HG02798 (cell line): ENCODE measurements around the gene SNAP47.

Experiments
- ATAC-seq: cut with Tn5 transposase; IDR thresholded peaks from one replicate; pipeline ENCODE4 v1.9.1; 2021; ENCODE audit warnings: mild to moderate bottlenecking; ENCODE audit not compliant: unreplicated experiment, poor library complexity

SNAP47 gene

DNA sequence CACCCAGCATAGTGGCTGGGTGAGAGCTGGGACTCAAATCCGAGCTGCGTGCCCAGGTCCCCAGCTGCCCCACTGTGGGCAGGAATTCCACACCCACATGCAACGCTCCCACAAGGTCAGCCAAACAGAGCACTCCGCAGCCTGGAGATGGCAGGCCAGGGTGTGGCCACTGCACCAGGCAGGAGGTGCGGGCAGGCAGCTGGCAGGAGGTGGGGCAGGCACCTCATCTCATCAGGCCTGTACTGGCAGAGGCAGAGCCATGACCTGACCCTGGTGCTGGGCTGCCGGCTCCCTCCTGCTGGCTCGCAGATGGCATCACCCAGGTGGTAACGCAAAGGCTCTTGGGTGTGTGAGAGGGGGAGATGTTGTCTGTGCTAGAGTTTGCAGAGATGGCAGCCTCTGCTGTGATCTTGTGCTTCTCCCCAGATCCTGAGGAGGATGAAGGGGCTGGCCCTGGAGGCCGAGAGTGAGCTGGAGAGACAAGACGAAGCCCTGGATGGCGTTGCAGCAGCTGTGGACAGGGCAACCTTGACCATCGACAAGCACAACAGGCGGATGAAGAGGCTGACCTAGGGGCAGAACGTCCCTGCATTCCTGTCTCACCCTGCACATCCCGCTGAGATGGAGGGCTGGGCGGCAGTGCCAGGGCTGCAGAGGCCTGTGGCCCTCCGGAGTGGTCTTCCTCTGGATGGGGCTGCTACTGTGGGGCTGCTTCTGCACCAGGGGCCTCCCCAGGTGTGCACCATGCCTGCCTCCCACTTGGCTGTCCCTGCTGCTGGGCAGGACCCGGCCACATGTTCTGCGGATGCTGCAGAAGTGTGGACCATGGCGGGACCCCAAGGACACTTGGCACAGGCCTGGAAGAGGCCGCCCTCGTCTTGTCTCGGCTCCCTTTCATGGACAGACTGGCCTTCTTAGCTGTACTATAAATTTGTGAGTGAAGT is 45.1 kb downstream of the SNAP47 start:
- no peak for ATAC-seq

DNA sequence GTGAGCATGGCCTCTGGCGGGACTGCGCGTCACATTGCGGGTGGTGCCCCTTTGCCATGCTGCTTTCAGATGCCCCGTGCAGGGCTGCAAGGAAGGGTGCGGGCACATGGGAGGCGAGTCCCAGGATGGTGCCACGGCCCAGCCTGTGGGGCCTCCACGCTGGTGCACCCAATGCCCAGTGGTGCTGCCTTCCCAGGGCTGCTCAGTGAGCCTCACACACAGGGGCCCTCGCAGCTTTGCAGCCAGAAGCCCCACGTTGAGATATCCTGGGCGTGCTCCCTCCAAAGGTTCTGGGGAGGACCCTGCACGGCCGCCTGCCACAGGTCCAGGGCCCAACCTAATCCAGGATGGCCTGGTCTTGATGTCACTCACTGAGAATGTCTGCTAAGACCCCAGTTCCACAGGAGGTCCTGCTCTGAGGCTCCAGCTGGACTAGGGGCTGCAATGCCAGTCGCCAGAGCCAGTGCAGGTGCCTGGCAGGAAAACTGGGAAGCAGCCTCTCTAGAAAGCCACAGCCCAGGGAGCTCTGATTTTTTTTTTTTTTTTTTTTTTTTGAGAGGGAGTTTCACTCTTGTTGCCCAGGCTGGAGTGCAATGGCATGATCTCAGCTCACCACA is 46.2 kb downstream of the SNAP47 start:
- no peak for ATAC-seq

DNA sequence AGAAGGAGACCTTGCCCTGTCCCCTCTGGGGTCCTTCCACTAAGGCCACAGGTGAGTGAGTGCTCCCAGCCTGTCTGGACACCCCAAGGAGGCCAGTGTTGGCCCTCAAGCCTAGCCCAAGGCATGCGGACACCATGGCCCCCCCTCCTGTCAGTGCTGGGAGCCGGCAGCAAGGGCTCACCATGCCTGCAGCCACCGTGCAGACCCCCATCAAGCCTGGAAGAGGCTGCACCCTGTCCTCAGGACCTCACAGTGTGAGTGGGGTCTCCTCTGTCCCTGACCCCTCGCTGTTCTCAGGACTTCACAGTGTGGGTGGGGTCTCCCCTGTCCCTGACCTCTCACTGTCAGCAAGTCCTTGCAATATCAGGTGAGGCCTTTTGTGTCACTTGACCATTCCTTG is 47.0 kb downstream of the SNAP47 start:
- no peak for ATAC-seq

DNA sequence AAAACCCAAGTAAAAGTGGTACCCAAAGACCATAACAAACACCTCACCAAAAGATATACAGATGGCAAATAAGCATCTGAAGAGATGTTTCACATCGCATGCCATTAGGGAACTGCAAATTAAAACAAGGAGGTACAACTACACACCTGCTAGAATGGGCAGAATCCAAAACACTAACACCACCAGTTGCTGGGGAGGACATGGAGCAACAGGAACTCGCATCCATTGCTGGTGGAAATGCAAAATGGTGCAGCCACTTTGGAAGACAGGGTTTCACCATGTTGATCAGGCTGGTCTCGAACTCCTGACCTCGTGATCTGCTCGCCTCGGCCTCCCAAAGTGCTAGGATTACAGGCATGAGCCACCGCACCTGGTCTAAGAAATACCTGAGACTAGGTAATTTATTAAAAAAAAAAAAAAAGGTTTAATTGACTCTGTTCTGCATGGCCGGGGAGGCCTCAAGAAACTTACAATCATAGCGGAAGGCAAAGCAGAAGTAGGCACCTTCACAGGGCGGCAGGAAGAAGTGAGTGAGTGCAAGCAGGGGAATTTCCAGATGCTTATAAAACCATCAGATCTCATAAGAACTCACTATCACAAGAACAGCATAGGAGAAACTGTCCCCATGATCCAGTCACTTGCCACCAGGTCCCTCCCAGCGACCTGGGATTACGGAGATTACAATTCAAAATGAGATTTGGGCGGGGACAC is 50.0 kb downstream of the SNAP47 start:
- no peak for ATAC-seq

DNA sequence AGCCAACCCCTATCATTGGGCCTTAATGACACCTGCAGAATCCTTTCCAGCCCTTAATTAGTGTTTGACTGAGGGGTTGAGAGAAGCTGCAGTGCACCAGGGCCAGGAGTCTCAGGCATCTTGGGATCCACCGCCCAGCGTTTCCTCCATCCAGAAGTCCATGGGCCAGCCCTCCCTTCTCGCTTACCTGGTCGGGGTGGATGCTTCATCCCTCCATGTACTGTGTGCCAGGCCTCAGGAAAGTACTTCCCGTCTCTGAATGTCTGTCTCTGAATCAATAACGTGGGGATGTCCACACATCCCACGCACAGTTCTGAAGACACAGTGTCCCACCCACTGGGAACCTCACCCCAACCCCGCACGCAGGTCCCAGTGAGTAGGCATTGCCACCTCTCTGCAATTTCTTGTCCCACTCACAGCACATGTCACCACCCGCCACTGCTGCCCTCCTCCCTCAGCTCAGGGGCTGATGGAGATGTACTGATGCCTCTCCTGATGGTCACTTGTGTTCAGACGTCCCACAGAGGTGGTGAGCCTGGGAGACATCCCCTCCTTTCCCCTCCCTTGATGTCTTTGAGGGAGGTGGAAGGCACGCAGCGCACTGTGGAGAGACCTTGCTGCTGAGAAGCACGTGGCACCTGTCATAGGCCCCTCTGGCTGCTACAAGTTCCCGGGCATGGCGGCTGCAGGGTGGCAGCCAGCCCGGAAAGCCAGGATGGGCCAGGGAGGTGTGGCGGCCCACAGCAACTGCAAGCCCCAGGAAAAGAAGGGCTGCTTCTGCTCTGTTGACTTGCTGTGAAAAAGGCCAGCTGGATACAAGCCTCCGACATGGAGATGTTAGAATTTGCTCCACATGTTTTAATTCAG is 50.8 kb downstream of the SNAP47 start:
- no peak for ATAC-seq

DNA sequence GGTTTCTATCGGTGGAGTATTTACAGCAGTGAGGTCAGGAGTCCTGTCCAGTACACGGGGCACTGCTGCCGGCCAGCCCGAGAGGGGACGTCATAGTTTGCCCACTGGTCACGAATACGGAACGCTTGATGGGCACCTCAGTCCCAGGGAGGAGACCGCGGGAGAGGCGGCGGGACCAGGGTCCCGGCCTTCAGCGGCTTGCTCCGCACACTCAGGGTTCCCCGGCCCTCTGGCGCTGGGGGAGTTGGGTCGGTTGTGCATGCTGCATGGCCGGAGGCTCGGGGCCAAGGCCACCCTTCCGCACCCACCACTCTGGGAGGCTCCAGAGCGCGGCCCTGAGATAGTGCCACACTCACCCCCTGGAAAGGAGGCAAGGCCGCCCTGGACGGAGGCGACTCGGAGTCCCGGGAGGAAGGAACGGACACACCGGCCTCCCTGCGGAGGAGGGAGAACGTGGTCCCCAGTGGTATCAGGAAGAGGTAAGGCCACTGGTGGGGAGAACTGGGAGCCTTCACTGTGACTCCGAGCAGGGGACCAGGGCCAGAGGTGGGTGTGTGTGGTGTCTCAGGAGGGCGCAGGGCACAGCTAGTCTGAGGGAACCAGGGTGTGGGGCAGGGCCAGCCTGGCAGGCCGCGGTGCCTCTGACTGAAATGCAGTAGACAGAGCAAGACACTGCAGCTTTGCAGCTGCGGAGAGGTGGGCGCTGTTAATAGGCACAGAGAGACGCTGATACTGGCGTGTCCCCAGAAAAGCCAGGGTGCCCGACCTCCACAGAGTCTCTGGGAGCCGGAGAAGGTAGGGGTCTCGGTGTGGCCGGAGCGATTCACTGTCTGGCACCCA is 51.7 kb downstream of the SNAP47 start:
- ATAC-seq = no peak

DNA sequence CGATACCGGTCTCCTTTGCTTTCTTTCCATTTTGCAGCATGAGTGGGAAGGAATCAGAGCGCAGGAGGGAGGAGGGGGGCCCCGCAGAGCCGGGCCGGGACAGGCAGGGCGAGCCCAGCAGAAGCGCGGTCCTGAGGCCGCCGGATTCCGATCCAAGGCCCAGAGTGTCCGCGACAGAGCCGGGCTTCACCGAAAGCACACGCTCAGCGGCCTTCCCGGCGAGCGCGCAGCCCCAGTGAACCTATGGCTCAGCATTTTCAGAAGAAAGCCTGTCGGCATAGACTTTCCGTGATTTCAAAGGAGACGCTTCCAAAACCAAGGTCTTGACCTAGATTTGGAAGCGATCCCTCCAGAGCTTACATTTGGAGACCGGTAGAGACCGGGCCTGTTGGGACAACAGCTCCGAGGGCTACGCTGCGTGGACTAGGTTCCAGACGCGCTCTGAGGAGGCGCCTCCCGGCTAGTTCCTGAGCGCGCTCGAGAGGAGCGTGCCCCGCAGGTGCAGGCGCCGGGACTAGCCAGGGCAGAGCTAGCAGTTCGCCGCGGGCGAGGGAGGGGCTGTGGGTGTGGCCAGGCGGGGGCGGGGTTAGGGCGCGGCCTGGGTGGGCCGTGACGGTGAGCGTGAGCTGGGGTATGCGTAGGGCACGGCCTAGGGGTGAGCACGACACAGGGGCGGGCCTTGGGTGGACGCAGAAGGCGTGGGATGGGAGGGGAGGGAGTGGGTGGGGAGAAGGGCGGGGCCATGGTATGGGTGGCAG is 52.5 kb downstream of the SNAP47 start:
- peak; percentile 93 for ATAC-seq

DNA sequence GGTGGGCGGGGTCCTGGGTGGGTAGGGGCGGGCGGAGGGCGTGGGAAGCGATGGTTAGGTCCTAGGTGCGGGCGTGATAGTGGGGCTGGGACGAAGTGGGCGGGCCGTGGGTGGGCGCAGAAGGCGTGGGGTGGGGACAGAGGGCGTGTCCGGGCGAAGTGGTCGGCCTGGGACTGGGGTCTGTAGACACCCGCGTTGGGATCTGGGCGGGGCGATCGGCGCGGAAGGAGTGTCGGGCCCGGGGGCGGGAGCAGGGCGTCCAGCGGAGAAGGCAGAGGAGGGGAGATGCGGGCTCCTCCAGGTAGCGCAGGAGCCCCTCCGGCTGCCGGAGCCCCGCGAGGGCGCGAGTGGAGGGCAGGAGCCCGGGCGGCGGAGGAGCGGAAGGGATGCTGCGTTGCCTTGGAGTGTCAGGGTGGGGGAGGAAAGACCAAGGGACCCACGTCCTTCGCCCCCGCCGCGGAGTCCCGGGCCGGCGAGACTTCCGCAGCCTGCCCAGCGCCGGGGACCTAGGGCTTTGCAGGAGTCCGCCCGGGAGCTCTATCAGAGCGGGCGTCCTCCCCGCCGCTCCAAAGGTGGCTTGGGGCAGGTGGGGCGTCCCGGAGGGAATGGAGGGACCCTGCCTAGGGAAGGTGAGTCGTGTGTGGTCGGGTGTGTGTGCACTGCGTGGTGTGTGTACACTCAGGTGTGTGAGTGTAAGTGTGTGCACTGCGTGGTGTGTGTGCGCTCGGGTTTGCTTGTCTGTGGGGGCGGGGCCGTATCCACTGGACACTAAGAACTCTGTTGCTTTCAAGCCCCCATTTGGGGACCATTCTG is 53.2 kb downstream of the SNAP47 start:
- peak; percentile 61 for ATAC-seq

DNA sequence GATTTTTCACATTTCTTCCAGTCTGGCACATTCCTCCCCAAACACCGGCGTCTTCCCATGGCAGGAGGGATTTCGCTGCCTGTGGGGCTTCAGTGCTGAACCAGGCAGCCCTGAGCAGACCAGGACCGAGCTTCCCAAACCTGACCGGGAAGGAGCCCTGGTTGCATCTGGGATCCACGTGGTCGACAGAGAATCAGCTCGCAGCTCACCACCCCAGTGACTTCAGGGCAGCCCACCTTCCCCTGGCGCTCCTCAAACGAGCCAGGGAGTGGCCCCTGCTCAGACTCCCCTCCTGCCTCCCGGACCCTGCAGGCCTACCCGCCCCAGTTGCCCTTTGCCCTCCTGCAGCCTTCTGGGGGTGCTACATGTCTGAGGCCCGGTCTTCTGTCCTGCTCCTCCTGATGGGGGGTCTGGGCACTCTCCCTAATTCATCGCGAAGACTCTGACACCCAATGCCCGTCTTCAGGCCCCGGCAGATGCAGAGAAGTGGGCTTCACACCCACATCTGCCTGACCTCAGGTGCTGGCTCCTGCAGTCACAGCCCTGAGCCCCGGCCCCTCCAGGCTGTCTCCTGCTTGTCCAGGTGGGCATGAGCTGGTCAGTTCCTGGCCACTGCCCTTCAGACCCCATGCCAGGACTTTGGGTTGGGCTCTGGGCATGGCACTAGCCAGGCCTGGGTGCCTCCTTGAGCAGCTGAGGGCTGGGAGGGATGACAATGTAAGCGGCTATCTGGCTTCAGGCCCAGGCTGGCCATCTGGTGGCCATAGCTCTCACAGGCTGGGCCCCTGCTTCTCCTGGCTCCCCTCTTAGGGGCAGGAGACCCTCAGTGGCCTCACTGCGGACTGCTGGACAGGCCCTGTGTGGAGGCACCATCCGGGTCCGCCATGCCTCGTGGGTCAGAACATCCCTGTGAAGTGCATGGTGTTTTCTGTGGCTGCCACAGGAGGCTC is 54.1 kb downstream of the SNAP47 start:
- no peak for ATAC-seq

DNA sequence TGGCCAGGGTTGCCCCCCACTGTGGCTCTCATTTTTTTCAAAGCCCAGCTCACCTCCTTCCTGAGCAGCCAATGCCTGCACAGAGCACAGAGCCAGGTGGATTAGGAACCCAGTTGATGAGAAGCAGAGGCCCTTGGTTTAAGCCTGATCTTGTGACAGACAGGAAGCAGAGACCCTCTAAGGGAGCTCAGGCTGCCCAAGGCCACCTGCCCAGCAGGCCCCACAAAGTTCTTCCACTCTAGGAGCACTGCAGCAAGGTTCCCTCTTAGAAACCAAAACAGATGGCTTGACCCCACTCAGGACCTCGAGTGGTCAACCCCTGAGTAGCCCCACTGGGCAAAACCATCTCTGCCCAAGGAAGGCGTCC is 54.8 kb downstream of the SNAP47 start:
- ATAC-seq = no peak

DNA sequence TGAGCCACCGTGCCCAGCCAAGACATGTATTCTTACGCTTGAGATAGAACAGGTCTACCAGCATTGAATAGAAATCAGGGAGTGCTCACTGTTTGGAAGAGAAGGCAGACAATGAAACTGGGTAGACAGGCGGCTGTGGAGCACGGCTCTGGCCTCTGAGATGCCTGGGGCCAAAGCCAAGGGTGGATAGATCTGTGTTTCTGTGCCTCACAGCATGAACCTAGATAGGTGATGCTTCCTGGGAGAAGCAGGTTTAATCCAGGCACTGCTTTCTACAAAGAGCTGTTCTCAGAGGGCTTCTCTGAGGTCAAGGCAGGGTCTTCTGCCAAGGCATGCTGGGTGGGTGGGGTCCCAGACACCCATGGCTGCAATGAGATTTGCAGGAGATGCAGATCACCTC is 55.6 kb downstream of the SNAP47 start:
- no peak for ATAC-seq

DNA sequence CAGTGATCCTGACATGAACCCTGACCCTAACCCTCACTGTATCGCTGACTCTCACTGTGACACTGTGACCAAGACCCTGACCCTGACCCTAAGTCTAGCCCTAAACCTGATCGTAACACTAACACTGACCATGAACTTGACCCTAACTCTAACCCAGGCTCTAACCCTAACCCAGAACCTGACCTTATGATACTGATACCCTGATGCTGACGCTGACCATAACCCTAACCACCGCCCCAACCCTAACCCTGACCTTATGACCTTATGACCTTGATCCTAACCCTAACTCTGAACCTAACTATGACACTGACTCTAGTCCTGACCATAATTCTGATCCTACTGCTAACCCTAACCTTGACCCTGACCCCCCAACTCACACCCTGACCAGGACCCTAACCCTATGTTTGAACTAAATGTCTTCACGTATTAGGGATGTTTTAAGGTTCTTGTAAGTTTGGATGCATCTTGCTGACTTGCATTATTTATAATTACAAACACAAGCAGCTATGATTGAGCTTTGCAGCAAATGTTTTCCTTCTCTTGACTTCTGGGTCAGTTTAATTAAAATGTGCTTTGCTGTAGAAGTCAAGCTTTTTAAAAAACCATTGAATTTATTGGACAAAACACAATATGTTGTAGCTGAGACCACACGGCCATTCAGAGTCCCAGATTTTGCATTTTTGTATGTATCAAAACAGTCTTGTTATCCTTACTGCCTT is 56.3 kb downstream of the SNAP47 start:
- no peak for ATAC-seq

DNA sequence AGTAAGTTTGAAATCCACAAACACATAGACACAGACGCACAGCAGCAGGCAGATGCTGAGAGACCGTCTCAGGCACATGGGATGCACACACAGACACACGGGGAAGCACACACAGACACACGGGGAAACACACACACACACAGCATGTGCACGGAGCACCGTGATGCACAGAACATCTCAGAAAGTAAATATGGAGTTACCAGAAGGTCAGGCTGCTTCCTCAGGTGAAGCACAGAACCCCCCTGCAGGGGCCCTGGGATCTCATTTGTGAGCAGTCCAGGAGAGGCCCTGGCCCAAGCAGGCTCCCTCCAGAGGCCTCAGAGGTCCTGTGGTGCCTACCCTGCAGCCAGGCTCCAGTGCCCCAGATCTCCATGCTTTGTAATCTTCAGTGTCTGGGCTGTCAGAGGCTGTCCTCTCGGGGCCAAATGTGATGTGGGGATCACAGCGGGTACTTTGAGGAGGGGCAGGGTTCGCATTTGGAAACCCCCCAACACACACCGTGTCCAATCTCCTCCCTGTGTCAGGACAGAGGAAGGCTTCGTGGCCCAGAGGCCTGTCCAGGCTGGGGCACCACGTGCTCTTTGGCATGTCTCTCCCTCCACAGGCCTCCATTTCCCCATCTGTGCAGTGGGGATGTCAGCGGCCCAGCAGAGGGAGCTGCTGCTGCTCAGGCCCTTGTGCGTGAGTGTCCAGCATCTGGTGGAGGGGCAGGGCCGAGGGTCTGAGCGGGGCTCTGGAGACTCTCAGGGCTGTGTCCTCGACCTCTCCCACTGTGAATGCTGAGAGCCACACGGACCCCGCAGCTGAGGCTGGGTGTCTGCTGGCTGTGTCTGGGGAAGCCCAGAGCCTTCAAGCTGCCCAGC is 57.2 kb downstream of the SNAP47 start:
- ATAC-seq = no peak

DNA sequence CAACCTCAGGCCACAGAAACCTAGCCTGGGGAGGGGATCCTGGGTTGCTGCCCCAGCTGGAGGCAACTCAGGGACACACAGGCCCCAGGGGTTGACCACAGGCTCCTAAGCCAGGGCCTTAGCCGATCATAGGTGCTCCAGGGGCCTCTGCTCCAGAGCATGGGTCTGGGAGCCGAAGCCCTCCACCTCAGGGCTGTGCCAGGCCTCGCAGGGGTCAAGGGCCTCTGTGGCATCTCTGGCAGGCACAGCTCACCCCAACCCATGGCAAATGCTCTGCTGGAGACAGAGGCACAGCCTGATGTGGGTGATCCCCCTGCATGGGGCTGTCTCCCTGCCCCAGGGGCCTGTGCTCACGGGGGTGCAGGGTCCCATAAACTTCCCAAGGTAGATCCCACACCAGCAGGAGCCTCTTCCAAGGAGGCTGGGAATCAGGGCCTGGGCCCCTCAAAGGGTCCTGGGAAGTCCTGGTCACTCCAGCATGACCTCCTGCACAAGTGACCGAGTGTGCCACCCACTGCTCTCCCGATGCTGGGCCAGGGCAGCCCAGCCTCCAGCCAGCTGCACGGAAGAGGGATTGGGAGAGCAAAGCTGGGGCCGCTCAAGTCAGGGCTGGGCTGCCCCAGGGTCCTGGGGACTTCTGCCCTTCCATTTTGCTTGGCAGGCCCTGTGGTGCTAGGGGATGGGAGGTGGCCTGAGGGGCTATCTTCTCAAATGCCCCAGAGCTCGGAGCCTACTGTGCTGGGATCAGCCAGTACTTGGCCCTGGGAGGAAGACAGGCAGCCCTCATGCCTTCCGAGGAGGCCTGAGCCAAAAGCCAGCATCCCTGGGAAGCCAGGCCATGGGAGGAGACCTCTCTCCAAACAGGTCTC is 58.1 kb downstream of the SNAP47 start:
- ATAC-seq = no peak
